ENCODE data around the gene SALL4.
"Not testable (repeated sequence)": the region's sequence is repeated elsewhere in the genome, so short reads cannot be mapped to it uniquely, and the experiment has no call there.

SALL4 gene

DNA sequence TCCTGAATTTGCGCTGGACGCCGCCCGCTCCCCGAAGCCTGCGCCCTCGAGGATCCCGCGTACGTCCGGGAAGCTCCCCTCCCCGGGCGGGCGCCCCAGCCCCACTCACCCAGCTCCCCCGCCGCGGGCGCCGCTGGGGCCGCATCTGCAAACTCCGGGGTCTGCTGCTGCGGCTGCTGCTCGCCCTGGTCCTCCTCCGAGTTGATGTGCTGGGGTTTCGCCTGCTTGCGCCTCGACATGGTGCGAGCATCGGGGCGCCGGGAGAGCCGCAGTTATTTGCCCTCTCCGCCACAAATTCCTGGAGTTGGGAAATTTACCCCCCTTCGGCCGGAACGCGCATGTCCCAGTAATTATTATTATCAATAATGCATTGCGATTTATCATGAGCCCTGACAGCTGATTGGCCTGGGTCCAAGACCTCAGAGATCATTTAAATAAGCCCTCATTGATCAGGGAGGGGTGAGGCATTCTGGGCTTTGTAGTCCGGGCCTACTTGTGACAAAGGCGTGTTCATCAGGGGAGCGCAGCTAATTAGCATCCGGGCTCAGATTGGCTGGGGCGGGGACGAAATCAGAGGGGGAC, at the start of gene SALL4:
Gene SALL4 (minus strand): TSS at position 352 of the 582 bp plus-strand sequence. CDS start 113 bp downstream, at position 239.
- DNase-seq (ENCODE audit: low read depth): no peak

GRCh38 chr20:51848346-51848745, 46.0 kb upstream of the SALL4 start:
- no peak for DNase-seq (ENCODE audit: low read depth)

- no peak for DNase-seq (ENCODE audit: low read depth)
Observed at GRCh38 chr20:51840865-51841264, 38.5 kb upstream of the SALL4 start.

- no peak for DNase-seq (ENCODE audit: low read depth)
Observed at GRCh38 chr20:51837876-51838420, 35.6 kb upstream of the SALL4 start.

DNA sequence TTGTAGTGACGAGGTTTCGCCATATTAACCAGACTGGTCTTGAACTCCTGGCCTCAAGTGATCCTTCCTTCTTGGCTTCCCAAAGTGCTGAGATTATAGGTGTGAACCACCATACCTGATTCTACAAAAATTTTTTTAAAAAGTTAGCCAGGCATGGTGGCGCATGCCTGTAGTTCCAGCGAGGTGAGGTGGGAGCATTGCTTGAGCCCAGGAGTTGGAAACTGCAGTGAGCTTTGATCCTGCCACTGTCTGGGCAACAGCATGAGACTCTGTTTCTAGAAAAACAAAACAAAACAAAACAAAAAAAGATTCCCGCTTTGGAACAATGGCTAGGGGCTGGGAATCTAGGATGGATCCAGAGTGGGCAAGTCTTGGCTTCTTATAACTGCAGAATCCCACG, 35.1 kb upstream of the SALL4 start:
- DNase-seq (ENCODE audit: low read depth): no peak

GRCh38 chr20:51833326-51833725, 31.0 kb upstream of the SALL4 start:
- DNase-seq (ENCODE audit: low read depth): no peak

DNA sequence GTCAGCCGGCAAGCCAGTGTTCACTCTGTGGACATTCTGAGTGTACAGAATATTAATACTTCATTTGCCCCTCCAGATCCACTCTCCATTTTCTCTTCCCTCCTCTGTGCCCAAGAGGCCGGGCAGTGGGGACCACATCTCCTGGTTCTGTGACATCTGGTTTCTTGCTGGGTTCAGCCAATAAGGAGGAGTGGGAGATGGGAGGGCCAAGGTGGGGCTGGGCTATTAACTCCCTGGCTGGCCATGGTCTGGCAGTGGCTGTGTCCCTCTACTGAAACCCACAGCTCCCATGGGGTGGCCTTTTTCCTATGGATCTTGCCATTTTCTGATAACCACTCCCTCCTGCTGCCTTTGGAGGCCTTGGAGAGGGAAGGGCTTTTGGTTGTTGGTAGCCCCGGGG, 30.0 kb upstream of the SALL4 start:
- DNase-seq (ENCODE audit: low read depth): no peak

DNA sequence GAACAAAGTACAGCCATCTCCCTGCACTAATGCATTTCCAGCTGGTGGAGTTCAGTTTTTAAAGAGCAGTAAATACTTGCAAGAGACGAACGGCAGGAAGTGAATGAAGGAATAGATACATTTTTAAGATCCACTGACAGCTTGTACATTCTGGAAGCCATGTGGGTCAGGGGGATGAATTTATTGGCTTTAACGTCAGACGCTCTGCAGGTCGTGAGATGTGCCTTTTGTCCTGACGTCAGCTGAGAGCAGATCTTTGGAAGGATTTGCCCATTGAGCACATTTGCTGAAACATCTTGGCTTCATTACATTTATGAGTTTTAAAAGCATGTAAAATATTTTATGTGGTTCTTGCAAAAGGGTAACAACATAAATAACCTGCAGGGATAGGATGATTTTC, 29.5 kb upstream of the SALL4 start:
- peak; percentile 68 for DNase-seq (ENCODE audit: low read depth)

- no peak for DNase-seq (ENCODE audit: low read depth)
Observed at GRCh38 chr20:51830538-51830937, 28.2 kb upstream of the SALL4 start.

DNA sequence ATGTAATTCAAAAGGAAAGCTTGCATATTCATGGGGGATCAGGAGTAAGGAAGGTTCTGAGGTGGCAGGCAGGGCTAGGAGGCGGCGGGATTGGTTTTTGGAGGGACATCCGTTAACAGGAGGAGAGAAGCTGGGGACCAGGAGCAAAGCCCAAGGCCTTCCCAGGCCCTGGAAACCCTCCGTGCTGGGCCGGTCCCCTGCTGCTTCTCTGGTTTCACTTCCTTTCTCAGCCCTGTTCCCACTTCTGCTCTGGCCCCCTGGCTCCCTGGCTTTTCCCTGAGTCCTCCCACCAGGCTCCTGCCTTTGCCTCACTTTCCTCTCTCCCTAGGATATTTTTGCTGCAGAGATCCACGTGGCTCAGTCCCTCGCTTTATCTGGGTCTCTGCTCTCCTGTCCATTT, 26.4 kb upstream of the SALL4 start:
- DNase-seq (ENCODE audit: low read depth): no peak

DNA sequence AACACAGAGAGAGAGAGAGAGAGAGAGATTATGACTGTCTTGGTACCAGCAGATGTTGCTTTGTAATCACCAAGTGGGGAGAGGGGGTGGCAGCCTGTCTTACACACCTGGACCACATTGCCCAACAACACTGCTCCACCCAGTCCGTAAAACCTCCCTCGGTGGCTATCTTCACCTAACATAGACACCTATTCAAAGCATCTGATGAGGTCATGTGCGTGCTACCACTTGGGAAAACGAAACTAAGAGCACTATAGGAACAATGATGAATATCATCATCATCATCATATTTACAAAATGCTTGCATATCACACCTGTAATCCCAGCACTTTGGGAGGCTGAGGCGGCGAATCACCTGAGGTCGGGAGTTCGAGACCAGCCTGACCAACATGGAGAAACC, 24.1 kb upstream of the SALL4 start:
- no peak for DNase-seq (ENCODE audit: low read depth)

DNA sequence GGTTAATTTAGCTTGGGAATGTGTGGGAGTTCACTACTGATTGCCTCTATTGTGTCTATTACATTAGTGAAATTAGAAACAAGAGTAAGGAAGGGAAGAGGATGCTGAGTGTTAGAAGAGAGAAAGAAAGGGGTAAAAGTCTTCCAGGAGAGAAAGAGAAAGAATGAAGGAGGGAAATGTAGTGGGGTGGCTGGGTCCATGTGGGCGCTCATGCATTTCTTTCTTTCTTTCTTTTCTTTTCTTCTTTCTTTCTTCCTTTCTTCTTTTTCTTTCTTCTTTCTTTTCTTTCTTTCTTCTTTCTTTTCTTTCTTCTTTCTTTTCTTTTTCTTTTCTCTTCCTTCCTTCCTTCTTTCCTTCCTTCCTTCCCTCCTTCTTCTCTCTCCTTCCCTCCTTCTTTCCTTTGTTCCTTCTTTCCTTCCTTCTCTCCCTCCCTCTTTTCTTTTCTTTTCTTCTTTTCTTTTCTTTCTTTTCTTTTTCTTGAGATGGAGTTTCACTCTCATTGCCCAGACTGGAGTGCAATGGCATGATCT, 16.2 kb upstream of the SALL4 start:
- no peak for DNase-seq (ENCODE audit: low read depth)

- not testable (repeated sequence) for DNase-seq (ENCODE audit: low read depth)
Observed at GRCh38 chr20:51816856-51817255, 14.5 kb upstream of the SALL4 start.

DNA sequence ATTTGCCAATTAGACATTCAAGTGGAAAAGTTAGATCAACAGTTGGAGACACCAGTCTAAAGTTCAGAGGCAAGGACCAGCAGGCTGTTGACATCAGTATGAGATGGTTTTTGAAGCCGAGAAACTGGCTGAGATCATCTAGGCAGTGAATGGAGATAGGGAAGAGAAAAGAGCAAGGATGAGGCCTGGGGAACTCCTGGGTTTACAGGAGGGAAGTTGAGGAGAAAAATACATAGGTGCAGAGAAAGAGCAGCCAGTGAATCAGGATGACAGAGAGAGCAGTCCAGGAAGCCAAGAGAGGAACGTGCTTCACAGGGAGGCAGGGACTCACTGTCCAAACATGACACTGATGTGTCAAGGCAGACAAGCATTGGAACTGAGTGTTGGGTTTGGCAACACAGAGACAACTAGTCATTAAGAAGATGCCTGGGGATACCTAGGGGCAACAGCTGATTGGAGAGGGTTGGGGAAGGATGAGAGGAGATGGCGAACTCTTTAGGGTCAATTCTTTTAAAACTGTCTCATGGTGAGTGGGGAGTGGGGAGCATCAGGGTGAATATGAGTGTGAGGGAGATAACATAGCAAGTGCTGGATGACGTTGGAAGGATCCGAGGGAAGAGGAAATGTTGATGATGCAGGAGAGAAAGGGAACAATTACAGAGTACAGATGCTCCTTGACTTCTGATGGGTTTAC, 13.2 kb upstream of the SALL4 start:
- DNase-seq (ENCODE audit: low read depth): no peak

GRCh38 chr20:51812861-51813260, 10.5 kb upstream of the SALL4 start:
- no peak for DNase-seq (ENCODE audit: low read depth)

- no peak for DNase-seq (ENCODE audit: low read depth)
Observed at GRCh38 chr20:51811514-51812128, 9.3 kb upstream of the SALL4 start.

DNA sequence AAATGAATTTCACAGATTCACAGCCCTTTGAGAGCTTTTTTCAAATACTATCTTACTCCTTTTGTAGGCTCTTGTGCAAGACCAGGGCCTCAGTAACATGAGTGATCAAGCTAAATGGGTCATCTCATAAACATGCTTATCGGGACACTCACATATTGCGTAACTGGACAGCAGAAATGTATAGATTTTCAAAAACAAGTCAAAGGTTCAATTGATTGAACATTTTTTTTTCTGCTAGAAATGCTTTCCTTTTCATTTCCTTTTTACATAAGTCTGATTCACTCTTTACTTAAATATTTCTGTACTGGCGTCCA, 8.7 kb upstream of the SALL4 start:
- no peak for DNase-seq (ENCODE audit: low read depth)

DNA sequence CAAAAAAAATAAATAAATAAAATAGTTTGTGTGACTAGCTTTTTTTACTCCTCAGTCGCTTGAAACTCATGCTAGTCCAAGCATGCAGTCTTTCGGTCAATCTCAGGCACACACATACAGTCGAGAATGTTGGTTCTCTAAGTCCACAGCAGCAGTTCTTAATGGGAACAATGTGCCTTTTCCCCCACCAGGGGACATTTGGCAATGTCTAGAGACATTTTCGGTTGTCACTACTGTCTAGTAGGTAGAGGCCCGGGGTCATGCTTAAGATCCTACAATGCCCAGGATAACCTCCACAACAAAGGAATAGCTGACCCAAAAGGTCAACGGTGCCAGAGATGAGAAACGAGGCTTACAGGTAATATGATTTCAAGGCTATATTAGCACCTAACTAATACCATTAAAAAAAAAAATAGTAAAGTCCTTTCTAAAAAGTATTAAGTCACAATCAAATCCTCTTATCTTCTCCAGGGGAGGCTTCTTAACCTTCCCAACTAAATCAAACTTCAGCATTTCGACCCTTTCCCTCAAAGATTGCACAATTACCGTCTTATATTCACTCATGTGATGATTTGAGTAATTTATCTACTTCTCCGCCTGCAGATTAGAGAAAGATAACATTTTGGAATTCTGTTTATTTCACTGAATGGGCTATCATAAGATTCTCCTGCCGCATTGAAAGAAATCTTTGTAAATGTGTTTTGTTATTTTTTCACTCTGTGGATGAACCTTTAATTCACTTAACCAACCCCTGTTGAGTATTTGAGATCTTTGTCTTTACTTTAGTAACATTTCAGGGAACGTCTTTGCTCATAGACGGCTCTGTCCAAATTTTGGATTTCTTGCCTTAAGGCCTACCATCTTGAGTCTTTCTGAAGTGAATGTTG, 8.1 kb upstream of the SALL4 start:
- no peak for DNase-seq (ENCODE audit: low read depth)

- no peak for DNase-seq (ENCODE audit: low read depth)
Observed at GRCh38 chr20:51807720-51808250, 5.5 kb upstream of the SALL4 start.

DNA sequence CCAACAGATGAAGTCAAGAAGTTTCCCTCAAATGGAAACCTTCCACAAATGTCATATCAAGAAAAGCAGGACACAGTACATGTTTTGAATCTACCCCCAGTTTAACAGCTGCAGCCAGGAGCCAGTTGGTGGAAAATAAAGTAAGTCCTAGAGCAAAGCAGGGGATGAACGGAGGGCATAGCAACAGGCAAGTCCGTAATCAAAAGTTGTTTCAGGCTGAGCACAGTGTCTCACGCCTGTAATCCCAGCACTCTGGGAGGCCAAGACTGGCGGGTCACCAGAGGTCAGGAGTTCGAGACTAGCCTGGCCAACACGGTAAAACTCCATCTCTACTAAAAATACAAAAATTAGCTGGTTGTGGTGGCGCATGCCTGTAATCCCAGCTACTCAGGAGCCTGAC, 2.4 kb upstream of the SALL4 start:
- DNase-seq (ENCODE audit: low read depth): no peak

DNA sequence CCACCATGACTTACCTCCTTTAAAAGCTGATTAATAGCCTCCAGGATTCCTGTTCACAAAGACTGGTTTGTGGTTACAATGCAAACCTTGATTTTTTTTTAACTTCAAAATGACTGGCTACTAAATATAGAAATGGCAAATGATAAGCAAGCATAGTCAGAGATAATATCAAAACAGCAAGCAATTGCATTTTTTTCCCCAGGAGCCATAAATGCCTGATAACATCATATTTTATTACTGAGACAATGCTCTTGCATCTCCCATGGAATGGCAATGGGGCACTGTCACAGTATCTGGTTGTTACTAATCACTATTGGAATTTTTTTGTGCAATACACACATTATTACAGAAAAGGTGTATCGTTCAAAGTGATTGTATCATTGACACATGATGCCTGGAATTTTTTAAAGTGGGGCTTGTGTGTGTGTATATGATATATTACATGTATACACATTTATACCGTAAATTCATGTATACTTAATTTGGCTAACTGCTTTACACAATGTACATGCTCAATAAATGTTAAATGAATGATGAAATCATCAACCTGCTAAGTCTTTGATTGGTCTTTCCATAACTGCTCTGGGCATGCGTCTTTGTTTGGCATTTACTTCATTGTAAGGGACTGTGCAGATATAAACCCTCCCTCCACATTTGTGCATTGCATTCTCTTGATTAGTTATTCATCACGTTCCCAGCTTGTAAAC, 980 bp upstream of the SALL4 start:
- DNase-seq (ENCODE audit: low read depth): no peak

GRCh38 chr20:51801823-51802123, 548 bp downstream of the SALL4 start:
- no peak for DNase-seq (ENCODE audit: low read depth)

Measured in GM04504 (cell line).